NB4 (cell line): Measurements from ENCODE around the gene SLC2A2.
"Not testable (repeated sequence)": the region's sequence is repeated elsewhere in the genome, so short reads cannot be mapped to it uniquely, and the experiment has no call there.

ENCODE experiments used
- DNase-seq: peaks from one replicate; pipeline ENCODE4 v3.0.0; 2010; ENCODE audit warnings: low read depth
- H3K4me3 ChIP-seq: one replicate; pipeline ENCODE4 v1.5.1; 2011; ENCODE audit warnings: mild to moderate bottlenecking, low read depth, low read length, moderate library complexity
- CTCF ChIP-seq: IDR thresholded peaks from one replicate; pipeline ENCODE4 v1.5.1; 2012; ENCODE audit warnings: low read depth, low read length
- MYC ChIP-seq: IDR thresholded peaks from 2 replicates; pipeline ENCODE4 v1.6.1; 2011; ENCODE audit warnings: low read depth, low read length
- POLR2A ChIP-seq: IDR thresholded peaks from 2 replicates; pipeline ENCODE4 v1.6.1; 2011; ENCODE audit warnings: mild to moderate bottlenecking; ENCODE audit not compliant: insufficient read length; ENCODE audit errors: extremely low read depth
- TF ChIP-seq, protein P1 (sequence below): IDR thresholded peaks from 2 replicates; pipeline ENCODE4 v1.6.1; 2011; ENCODE audit warnings: low read depth, low read length

Gene SLC2A2

GRCh38 chr3:170975283-170976189, 51.0 kb downstream of the SLC2A2 start:
- TF ChIP-seq MYC (no peak), POLR2A (no peak), CTCF (no peak)
- TF ChIP-seq, protein P1, sequence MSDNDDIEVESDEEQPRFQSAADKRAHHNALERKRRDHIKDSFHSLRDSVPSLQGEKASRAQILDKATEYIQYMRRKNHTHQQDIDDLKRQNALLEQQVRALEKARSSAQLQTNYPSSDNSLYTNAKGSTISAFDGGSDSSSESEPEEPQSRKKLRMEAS, result no peak
- no peak for DNase-seq
- H3K4me3 ChIP-seq, result no peak overlapping the region

- no peak overlapping the region for H3K4me3 ChIP-seq
- DNase-seq, result no peak
- TF ChIP-seq, protein P1, result no peak
- TF ChIP-seq CTCF, result no peak
- no peak for TF ChIP-seq MYC
- no peak for TF ChIP-seq POLR2A
These were observed 51.6 kb downstream of the SLC2A2 start for GRCh38 chr3:170974872-170975271.

GRCh38 chr3:170972917-170973316, 53.6 kb downstream of the SLC2A2 start:
- H3K4me3 ChIP-seq, DNase-seq: not testable (repeated sequence)

GRCh38 chr3:170967126-170967525, 59.4 kb downstream of the SLC2A2 start:
- no peak for TF ChIP-seq POLR2A
- TF ChIP-seq CTCF, result no peak
- TF ChIP-seq MYC, result no peak
- TF ChIP-seq, protein P1, result no peak

DNA sequence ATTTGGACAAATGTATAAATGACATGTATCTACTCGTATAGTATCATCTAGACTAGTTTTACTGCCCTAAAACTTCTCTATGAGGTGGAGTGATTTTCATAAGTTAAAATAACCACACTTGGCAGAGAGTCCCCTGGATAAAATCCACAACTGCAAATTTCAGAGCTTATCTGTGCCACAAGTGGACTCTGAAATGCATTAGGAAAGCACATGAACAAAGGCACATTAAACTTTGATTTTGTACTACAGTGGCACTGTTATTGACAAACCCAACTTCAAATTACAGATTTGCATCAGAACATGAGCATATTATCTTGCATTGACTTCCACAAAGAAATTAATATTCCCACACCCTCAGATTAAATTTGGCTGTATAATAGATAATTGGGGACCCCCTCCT, 60.0 kb downstream of the SLC2A2 start:
- TF ChIP-seq MYC, result no peak
- no peak for TF ChIP-seq CTCF
- TF ChIP-seq, protein P1, result no peak
- no peak for TF ChIP-seq POLR2A
- H3K4me3 ChIP-seq, result no peak overlapping the region
- DNase-seq, result no peak

More at GRCh38 chr3:170967126-170967525, 59.4 kb downstream of the SLC2A2 start:
- DNase-seq, result no peak
- H3K4me3 ChIP-seq, result no peak overlapping the region

DNA sequence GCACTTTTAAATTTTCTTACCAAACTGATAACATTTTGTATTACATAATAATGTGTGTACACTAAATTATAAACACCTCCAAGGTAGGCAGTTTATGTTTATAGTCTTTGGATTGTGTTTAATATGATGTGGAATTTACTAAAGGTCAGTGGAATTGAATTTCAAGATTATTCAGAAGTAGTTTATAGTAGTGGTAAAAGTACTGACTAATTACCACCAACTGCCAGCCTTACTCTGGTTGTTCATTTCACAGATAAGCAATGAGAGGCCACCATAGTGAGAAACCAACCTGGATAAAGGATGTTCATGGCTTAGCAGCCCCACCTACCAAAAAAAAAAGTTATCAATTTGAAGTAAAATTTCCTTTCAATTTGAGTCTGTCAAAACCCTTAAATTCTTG, 64.1 kb downstream of the SLC2A2 start:
- no peak overlapping the region for H3K4me3 ChIP-seq
- TF ChIP-seq POLR2A (no peak), MYC (no peak), CTCF (no peak)
- TF ChIP-seq, protein P1, result no peak
- no peak for DNase-seq
